GM19468 (cell line): ENCODE data around the gene PRPSAP2.
"Not testable (repeated sequence)": the region's sequence is repeated elsewhere in the genome, so short reads cannot be mapped to it uniquely, and the experiment has no call there.

ENCODE experiments used
- ATAC-seq: cut with Tn5 transposase; IDR thresholded peaks from one replicate; pipeline ENCODE4 v1.9.1; 2021; ENCODE audit warnings: mild to moderate bottlenecking, moderate library complexity, moderate number of reproducible peaks; ENCODE audit not compliant: unreplicated experiment; ENCODE audit errors: extremely low read depth

PRPSAP2 gene

GRCh38 chr17:18937981-18938691 is 80.2 kb downstream of the PRPSAP2 start:
- no peak for ATAC-seq

DNA sequence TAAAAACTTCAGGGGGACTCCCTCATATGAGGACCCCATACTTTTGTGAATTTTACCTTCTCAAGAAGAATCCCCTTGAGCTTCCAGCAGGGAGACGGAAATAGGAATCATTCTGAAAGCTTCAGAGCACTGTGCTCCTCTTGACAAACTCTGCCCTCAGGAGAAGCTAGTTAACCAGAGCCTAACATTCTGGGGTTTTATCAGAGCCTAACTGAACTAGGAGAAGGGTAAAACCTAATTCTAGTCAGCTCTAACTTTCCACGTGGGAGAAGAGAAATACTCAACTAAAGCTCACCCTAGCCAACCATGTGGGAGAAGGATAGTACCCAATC is 80.7 kb downstream of the PRPSAP2 start:
- no peak for ATAC-seq

DNA sequence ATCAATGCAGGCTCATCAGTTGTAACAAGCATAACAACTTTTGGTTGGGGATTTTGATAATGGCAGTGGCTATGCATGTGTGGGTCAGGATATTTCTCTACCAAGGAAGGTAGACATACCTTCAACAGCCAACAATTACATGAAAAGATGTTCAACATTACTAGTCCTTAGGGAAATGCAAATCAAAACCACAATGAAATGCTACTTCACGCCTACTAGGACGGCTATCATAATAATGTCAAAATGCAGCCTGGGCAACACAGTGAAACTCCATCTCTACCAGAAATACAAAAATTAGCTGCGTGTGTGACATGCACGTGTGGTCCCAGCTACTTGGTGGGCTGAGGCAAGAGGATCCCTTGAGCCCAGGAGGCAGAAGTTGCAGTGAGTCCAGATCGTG is 86.7 kb downstream of the PRPSAP2 start:
- ATAC-seq: no peak

GRCh38 chr17:18946536-18946935 is 88.6 kb downstream of the PRPSAP2 start:
- no peak for ATAC-seq

GRCh38 chr17:18947866-18948265 is 89.9 kb downstream of the PRPSAP2 start:
- ATAC-seq: no peak

DNA sequence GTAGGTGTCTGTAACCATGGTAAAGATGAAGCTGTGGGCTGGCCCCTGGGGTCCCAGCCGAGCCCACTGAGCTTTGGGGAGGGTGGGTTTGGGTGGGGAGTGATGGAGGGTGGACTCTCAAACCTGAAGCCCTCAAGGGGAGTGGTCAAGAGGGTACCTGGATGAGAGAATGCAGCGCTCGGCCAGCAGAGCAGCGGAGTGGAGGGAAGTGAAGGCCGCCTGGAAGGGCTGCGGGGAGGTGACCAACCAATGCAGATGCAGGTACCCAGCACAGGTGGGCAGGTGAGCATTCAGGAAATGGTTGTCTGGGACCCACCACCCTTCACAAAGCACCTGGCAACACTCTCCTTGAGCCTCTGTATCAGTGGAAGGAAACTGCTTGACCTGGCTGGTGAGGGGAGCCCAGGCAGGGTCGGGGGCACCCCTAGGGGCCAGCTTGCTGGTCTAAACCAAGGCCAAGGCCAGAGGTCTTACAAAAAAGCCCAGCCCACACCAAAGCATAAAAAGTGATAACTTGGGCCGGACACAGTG is 90.6 kb downstream of the PRPSAP2 start:
- ATAC-seq: no peak

GRCh38 chr17:18949566-18949965 is 91.6 kb downstream of the PRPSAP2 start:
- ATAC-seq: no peak

- no peak for ATAC-seq
Observed at GRCh38 chr17:18950346-18950745, 92.4 kb downstream of the PRPSAP2 start.

- ATAC-seq: no peak
Observed at GRCh38 chr17:18950944-18951905, 93.3 kb downstream of the PRPSAP2 start.

DNA sequence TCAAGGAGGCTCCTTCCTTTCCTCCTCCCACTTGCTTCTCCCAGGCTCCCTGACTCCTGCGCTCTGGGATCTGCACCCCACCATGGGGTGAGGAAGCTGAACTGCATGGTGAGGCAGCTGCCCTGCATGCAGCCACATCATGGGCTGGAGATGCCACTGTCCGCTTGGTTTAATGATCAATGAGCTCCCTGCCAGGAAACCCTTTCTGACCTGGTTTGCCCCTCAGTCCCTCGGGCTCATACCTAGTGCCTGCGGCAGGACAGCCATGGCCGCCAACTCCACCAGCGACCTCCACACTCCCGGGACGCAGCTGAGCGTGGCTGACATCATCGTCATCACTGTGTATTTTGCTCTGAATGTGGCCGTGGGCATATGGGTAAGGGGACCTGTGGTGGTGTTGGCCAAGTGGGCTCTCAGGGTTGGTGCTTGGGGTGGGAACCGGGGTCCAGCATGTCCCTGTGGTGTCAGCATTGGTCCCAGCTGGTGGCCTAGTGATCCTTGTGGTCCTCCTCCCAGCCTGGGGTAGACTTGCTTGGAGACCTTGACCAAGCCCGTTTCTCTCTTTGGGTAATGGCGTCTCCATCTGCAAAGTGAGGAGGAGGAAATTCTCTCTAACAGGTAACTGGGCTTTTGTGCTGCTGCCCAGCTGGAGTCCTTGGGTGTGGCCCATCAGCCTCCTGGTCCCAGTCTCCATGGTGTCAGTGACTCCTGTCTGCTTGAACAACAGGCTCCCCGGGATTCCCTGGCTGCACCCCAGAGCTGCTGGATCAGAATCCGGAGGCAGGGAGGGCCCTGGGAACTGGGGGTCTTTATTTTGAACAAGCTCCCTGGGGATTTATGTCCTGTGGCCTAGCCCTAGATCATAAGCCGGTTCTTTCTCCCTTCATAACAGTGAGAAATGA is 94.3 kb downstream of the PRPSAP2 start, which contains the start of gene SLC5A10:
Gene SLC5A10, plus strand, starts transcription at position 225 of the 902 bp plus-strand sequence. Its CDS starts 41 bp downstream, at position 266.
- no peak for ATAC-seq

- ATAC-seq: no peak
Observed at GRCh38 chr17:18953231-18953728, 95.3 kb downstream of the PRPSAP2 start.

DNA sequence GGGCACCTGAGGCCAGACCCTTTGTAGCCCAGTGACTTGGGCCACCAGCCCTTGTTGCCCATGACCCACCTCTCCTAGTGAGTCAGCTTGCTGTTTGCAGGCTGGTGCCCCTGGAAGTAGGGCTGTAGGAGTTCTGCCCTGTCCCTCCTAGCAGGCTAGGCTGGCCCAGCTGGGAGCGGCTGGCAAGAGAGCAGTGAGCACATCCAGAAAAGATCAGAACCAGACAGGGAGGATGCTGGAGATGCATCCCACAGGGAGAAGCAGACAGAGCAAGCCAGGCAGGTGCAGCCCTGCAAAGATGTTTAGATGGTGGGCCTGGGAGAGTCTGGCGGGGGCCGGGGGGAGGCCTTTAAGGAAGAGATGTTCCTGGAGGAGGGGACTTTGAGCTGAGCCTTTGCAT is 96.4 kb downstream of the PRPSAP2 start:
- no peak for ATAC-seq

GRCh38 chr17:18955009-18955408 is 97.1 kb downstream of the PRPSAP2 start:
- ATAC-seq: no peak

- ATAC-seq: not testable (repeated sequence)
Observed at GRCh38 chr17:18956021-18956420, 98.1 kb downstream of the PRPSAP2 start.

GRCh38 chr17:18956581-18956980 is 98.7 kb downstream of the PRPSAP2 start:
- no peak for ATAC-seq

DNA sequence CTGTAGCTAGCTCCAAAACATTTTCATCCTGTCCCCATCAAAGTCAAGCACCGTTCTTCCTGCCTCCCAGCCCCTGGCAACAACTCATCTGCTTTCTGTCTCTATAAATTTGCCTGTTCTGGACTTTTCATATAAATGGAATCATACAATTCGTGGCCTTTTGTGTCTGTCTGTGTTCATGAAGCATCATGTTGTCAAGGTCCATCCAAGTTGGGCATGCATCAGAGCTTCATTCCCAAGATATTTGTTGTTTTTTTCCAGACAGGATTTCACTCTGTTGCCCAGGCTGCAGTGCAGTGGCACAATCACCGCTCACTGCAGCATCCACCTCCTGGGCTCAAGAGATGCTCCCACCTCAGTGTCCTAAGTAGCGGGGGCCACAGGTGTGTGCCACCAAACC is 99.9 kb downstream of the PRPSAP2 start:
- no peak for ATAC-seq

GRCh38 chr17:18958611-18959010 is 100.7 kb downstream of the PRPSAP2 start:
- ATAC-seq: no peak

GRCh38 chr17:18959071-18959844 is 101.3 kb downstream of the PRPSAP2 start:
- ATAC-seq: no peak

- ATAC-seq: no peak
Observed at GRCh38 chr17:18959845-18960240, 101.9 kb downstream of the PRPSAP2 start.
